HG03108 (cell line): Measurements from ENCODE around the gene PIN1.

ENCODE experiments used
- ATAC-seq: cut with Tn5 transposase; IDR thresholded peaks from one replicate; pipeline ENCODE4 v1.9.1; 2021; ENCODE audit warnings: moderate library complexity; ENCODE audit not compliant: unreplicated experiment

Gene PIN1

GRCh38 chr19:9883231-9883758, 48.2 kb downstream of the PIN1 start:
- ATAC-seq = no peak

GRCh38 chr19:9883764-9884163, 48.6 kb downstream of the PIN1 start:
- ATAC-seq = no peak

- no peak for ATAC-seq
Observed at GRCh38 chr19:9885077-9885552, 50.0 kb downstream of the PIN1 start.

GRCh38 chr19:9891609-9892373, 56.7 kb downstream of the PIN1 start:
- ATAC-seq = no peak
